B cell (primary cell): Measurements from ENCODE around the gene CADM1. TPM values are rescaled to one million over a fixed set of nuclear protein-coding genes. Genes with fewer than 3 reads are reported as not detected.

Experiments used
- ATAC-seq: fragments of 200-7000 bp; cut with Tn5 transposase; one replicate; pipeline ENCODE4 v1.10.0; 2021; ENCODE audit warnings: low read depth, mild to moderate bottlenecking, moderate number of reproducible peaks, moderate library complexity
- CTCF ChIA-PET: fragments of 350-600 bp; sonication (Branson Sonifier 250); formaldehyde crosslinking; loops from one replicate; lab custom pipeline; 2021; ENCODE audit warnings: antibody characterized with exemption, inconsistent platforms; lab: Charles Lee
- POLR2A ChIA-PET: fragments of 350-600 bp; sonication (Branson Sonifier 250); formaldehyde crosslinking; loops from one replicate; lab custom pipeline; 2021; ENCODE audit warnings: antibody characterized with exemption; lab: Charles Lee
- DNase-seq: peaks from one replicate; pipeline ENCODE4 v3.0.0; 2013
- H2AFZ ChIP-seq: 2 replicates; pipeline ENCODE4 v1.6.1; 2012; ENCODE audit warnings: mild to moderate bottlenecking, low read depth, low read length; ENCODE audit not compliant: insufficient read depth, poor library complexity, severe bottlenecking
- H3K27ac ChIP-seq, 2 donors: 1 replicate in 1 of 2; 2 replicates in 1 of 2; pipeline ENCODE4 v1.5.1; 2012 to 2013; ENCODE audit warnings: low read length in 2 of 2, mild to moderate bottlenecking in 2 of 2, moderate library complexity in 1 of 2
- H3K27me3 ChIP-seq, 4 experiments: fragments of 200-600 bp in 1 of 4; sonication (generic) in 1 of 4; replicated peaks in 1 of 4; 1 replicate in 2 of 4; 2 replicates in 2 of 4; pipeline versions ENCODE4 v1.6.1 to v1.7.0; 2013 to 2016; ENCODE audit warnings: low read length in 3 of 4, mild to moderate bottlenecking in 2 of 4, mixed read lengths in 1 of 4, moderate library complexity in 1 of 4; ENCODE audit not compliant: insufficient read depth in 4 of 4, control insufficient read depth in 3 of 4; ENCODE audit errors: control extremely low read depth in 1 of 4
- H3K36me3 ChIP-seq, 2 experiments: replicated peaks in 1 of 2; 1 replicate in 1 of 2; 2 replicates in 1 of 2; pipeline versions ENCODE4 v1.6.1 to v1.7.1; 2013; ENCODE audit warnings: low read length in 1 of 2; ENCODE audit not compliant: insufficient read depth in 2 of 2, control insufficient read depth in 1 of 2; ENCODE audit errors: control extremely low read depth in 1 of 2, extremely low read depth in 1 of 2
- H3K4me1 ChIP-seq, 2 donors: fragments of 200-600 bp in 1 of 2; sonication (generic) in 1 of 2; 1 replicate in 1 of 2; 2 replicates in 1 of 2; pipeline versions ENCODE4 v1.5.1 to v1.6.1; 2013 to 2017; ENCODE audit warnings: low read length in 2 of 2; ENCODE audit not compliant: control insufficient read depth in 2 of 2, insufficient read depth in 2 of 2
- H3K4me2 ChIP-seq: replicated peaks from 2 replicates; pipeline ENCODE3; 2012; ENCODE audit warnings: mild to moderate bottlenecking, low read depth, low read length; ENCODE audit not compliant: poor library complexity, severe bottlenecking
- H3K4me3 ChIP-seq, 5 experiments: fragments of 200-600 bp in 1 of 5; sonication (generic) in 1 of 5; 1 replicate in 3 of 5; 2 replicates in 2 of 5; pipeline versions ENCODE4 v1.5.1 to v1.7.0; 2011 to 2016; ENCODE audit warnings: low read length in 4 of 5, mild to moderate bottlenecking in 4 of 5, low read depth in 2 of 5, control low read depth in 1 of 5, moderate library complexity in 1 of 5; ENCODE audit not compliant: insufficient read depth in 1 of 5; ENCODE audit errors: control extremely low read depth in 1 of 5, extremely low read depth in 1 of 5
- H3K79me2 ChIP-seq: fragments of 200-600 bp; sonication (generic); one replicate; pipeline ENCODE4 v1.6.0; 2016; ENCODE audit warnings: low read length; ENCODE audit not compliant: control insufficient read depth, insufficient read depth
- H3K9ac ChIP-seq: fragments of 200-600 bp; sonication (generic); 2 replicates; pipeline ENCODE4 v1.6.1; 2017; ENCODE audit warnings: mild to moderate bottlenecking, low read length, moderate library complexity
- H3K9me3 ChIP-seq, 3 donors: one replicate each; pipeline versions ENCODE4 v1.6.1 to v1.7.1; 2013; ENCODE audit warnings: low read length in 2 of 3; ENCODE audit not compliant: control insufficient read depth in 2 of 3, insufficient read depth in 1 of 3; ENCODE audit errors: control extremely low read depth in 1 of 3
- H4K20me1 ChIP-seq: 2 replicates; pipeline ENCODE4 v1.6.0; 2012; ENCODE audit warnings: mild to moderate bottlenecking, low read length; ENCODE audit not compliant: insufficient read depth, control insufficient read depth, poor library complexity, severe bottlenecking
- H3K27ac Mint-ChIP-seq: one replicate; pipeline ENCODE4 v1.8.0; 2021; ENCODE audit warnings: mixed read lengths
- H3K27me3 Mint-ChIP-seq: one replicate; pipeline ENCODE4 v1.8.0; 2021; ENCODE audit warnings: mixed read lengths
- H3K4me1 Mint-ChIP-seq: one replicate; pipeline ENCODE4 v1.8.0; 2021; ENCODE audit warnings: mixed read lengths
- H3K4me3 Mint-ChIP-seq: one replicate; pipeline ENCODE4 v1.8.0; 2021; ENCODE audit warnings: mixed read lengths
- H3K9me3 Mint-ChIP-seq: one replicate; pipeline ENCODE4 v1.8.0; 2022; ENCODE audit warnings: mixed read lengths; ENCODE audit not compliant: insufficient read depth
- CTCF ChIP-seq: fragments of 200-600 bp; IDR thresholded peaks from one replicate; pipeline ENCODE4 v1.8.0; 2022; ENCODE audit warnings: antibody characterized with exemption, mild to moderate bottlenecking
- EZH2 ChIP-seq: IDR thresholded peaks from 2 replicates; pipeline ENCODE4 v1.6.1; 2012; ENCODE audit warnings: borderline replicate concordance, low read depth, mild to moderate bottlenecking, moderate library complexity, low read length; ENCODE audit not compliant: insufficient read depth, poor library complexity, severe bottlenecking
- WGBS: methylation state at CpG from one replicate; pipeline ENCODE4 v1.1.5; 2013; ENCODE audit warnings: missing lambda C conversion rate; ENCODE audit not compliant: insufficient coverage; 5-methylcytosine and 5-hydroxymethylcytosine counted together
- intact Hi-C: fragments of 100-400 bp; cut with micrococcal nuclease; formaldehyde crosslinking; loops from one replicate; pipeline ENCODE4 v1.10.0; 2022
- polyA plus RNA-seq: library from polyadenylated mRNA; depleted of rRNA; stranded (reverse); fragments of >200 nt; gene quantifications from 2 replicates; pipeline ENCODE4 v1.2.3, GENCODE V29; 2012
- total RNA-seq, 2 donors: library from RNA; stranded (reverse); fragments of 120-200 nt in 1 of 2; gene quantifications; 1 replicate in 1 of 2; 2 replicates in 1 of 2; pipeline versions ENCODE4 v1.2.3 to v1.2.4, GENCODE V29; 2013 to 2022

CADM1 gene
- total and polyA plus RNA-seq, 2 donors (not counting 1 experiment from before 2014, with no cell fraction given) = 0.43 to 0.49 TPM

DNA sequence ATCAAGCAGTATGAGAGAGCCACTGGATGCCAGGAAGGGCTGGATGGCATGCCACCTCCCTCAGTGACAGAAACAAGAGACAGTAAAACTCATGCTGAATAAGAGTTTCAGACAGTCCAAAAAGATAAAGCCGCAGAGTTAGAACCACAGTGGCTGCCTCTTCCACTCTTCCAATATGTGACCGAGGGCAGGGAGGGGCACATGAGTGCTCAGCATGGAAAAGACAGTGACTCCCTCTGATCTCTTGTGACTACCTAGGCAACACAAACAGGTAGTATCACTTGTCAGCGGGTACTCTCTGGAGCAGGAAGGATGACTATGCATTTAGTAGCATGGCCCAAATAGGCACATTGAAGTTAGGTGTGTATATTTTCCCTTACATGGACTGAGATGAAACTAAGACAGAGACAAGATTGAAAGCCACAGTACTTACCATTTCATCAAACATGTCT is 295.4 kb downstream of the CADM1 start:
- intact Hi-C loops = no loop called here
- H3K4me1 Mint-ChIP-seq = no peaks in the 10 kb centered on the region
- WGBS = 100% methylated on average over 1 of the region's 3 CpGs
- H3K4me1 ChIP-seq = no peaks in the 10 kb centered on the region
- no peak overlapping the region for H3K4me2 ChIP-seq
- H2AFZ ChIP-seq = no peak overlapping the region
- CTCF ChIA-PET = no interaction called here
- POLR2A ChIA-PET = no interaction called here
- no peaks in the 10 kb centered on the region for H3K9me3 Mint-ChIP-seq
- no peaks in the 10 kb centered on the region for H3K27me3 ChIP-seq
- DNase-seq (no peak), ATAC-seq (no peak)
- no peaks in the 10 kb centered on the region for H3K9me3 ChIP-seq
- H3K27ac Mint-ChIP-seq = no peak overlapping the region
- H3K79me2 ChIP-seq = no peaks in the 10 kb centered on the region
- H3K36me3 ChIP-seq = no peaks in the 10 kb centered on the region
- no peak overlapping the region for H3K9ac ChIP-seq
- H3K27me3 Mint-ChIP-seq = peaks cover 4% of the 10 kb centered on the region
- TF ChIP-seq EZH2 = no peak
- no peak for TF ChIP-seq CTCF
- H4K20me1 ChIP-seq = no peaks in the 10 kb centered on the region
- H3K4me3 ChIP-seq = no peak overlapping the region
- no peak overlapping the region for H3K27ac ChIP-seq
- H3K4me3 Mint-ChIP-seq = no peak overlapping the region

- ChIA-PET CTCF (interaction anchor here (1.0 to 1.2 kb wide), 2 partner anchors 11 to 37 kb away, joined by 3 read pairs; no protein-coding TSS in a partner anchor), POLR2A (interaction anchor here (0.6 kb wide), 1 partner anchor 68 kb away, joined by 12 read pairs; no protein-coding TSS in a partner anchor)
- Histone ChIP-seq H3K4me3 (no peak overlapping the region), H3K27me3 (no peaks in the 10 kb centered on the region), H3K27ac (no peak overlapping the region), H4K20me1 (no peaks in the 10 kb centered on the region), H3K79me2 (no peaks in the 10 kb centered on the region), H3K9ac (no peak overlapping the region), H2AFZ (no peak overlapping the region), H3K36me3 (no peaks in the 10 kb centered on the region), H3K4me2 (no peak overlapping the region), H3K9me3 (no peaks in the 10 kb centered on the region), H3K4me1 (no peaks in the 10 kb centered on the region)
- Mint-ChIP-seq H3K27me3 (peaks cover 4% of the 10 kb centered on the region), H3K9me3 (no peaks in the 10 kb centered on the region), H3K4me3 (no peak overlapping the region), H3K4me1 (no peaks in the 10 kb centered on the region), H3K27ac (no peak overlapping the region)
- DNase-seq = no peak
- 100% methylated on average over 1 of the region's 1 CpG for WGBS
- ATAC-seq = no peak
- TF ChIP-seq EZH2 (no peak), CTCF (no peak)
- intact Hi-C loops = no loop called here
Observed at GRCh38 chr11:115207916-115208315, 296.3 kb downstream of the CADM1 start.
